Cardiac septum (tissue), 1 donor: ENCODE data around the gene NOA1. TPM values are rescaled to one million over a fixed set of nuclear protein-coding genes. Genes with fewer than 3 reads are reported as not detected.
"Not testable (repeated sequence)": the region's sequence is repeated elsewhere in the genome, so short reads cannot be mapped to it uniquely, and the experiment has no call there.

ENCODE experiments used
- DNase-seq: peaks from one replicate; pipeline ENCODE4 v3.0.0-alpha.2; 2020; ENCODE audit warnings: low spot score
- intact Hi-C: fragments of 100-400 bp; cut with DNase I; formaldehyde crosslinking; loops from one replicate; pipeline ENCODE4 v1.14.0; 2022
- total RNA-seq: library from RNA; stranded (reverse); fragmentation: NEBNext Ultra II Directional; extraction: Animal tissue kit (Norgen Biotek cat#: 25700); gene quantifications from one replicate; pipeline ENCODE4 v1.2.1, GENCODE V29; 2021
- donor health status: DM: no; HTN: no; CAD: no.

The NOA1 gene
- total RNA-seq, 1 donor from 2014 or later = 8.4 TPM

DNA sequence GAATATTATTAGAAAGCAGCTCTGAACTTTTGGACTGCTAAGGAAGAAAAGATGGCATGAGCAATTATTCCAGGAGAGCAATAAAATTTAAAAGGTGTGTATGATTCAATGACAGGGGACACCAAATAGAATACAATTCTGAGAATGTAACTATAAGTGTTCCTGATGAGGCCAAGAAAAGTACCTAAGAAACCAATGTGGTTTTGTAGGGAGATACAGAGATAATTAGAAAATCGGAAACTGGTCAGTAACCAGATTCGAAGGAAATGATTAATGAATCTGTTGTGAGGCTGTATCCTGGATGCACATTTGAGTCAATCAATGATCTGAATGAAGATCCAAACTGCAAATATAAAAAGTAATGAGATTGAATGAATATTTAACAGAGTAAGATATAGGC, 6.0 kb downstream of the NOA1 start:
- intact Hi-C loops = no loop called here

DNA sequence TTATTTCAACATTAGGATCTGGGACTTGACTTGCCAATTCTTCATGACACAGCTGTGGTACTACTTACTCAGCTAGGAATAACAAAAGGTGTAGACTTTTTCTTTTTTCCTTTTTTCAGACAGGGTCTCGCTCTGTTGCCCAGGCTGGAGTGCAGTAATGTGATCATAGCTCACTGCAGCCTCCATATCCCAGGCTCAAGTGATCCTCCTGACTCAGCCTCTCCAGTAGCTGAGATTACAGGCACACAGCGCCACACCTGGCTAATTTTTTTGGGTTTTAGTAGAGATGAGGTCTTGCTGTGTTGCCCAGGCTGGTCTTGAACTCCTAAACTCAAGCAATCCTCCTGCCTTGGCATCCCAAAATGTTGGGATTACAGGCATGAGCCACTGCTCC, 16.3 kb downstream of the NOA1 start:
- DNase-seq = no peak
- intact Hi-C loops = no loop called here

More for the DNA sequence above, 6.0 kb downstream of the NOA1 start:
- DNase-seq = no peak

DNA sequence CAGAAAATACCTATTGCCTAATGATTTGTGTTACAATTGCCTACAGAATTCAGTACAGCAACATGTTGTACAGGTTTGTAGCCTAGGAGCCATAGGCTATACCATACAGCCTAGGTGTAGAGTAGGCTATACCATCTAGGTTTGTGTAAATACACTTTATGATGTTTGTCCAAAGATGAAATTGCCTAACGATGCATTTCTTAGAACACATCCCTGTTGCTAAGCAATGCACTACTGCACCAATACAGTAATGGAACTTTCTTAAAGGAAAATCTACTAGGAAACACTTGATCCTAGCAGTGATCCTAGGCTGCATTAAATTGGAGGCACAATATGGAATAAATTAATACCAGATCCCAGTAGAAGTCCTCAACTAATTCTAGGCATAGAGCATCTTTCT, 18.3 kb downstream of the NOA1 start:
- intact Hi-C loops = loop anchor here (5.0 kb wide), 1 partner anchor 52 kb away; the partner anchor contains the start of gene REST
- DNase-seq = no peak

DNA sequence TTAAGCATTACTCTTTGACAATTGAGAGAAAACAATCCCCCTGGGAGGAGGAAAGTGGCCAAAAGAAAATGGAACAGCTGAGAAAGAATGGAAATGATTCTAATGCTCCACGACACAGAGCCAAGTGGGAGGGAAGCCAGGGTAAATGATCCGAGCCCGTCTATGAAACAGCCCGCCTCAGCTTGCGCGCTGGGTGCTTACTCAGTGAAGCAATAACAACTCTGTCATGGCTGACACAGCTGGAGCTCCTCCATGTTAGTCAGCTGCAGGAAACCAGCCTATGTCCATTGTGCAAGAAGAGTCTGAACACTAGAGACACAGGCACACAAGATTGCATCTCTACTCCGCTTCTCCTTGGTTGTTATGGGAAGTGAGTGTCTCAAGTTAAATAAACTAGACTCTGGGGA, 19.3 kb downstream of the NOA1 start:
- DNase-seq = peak; percentile 86
- intact Hi-C loops = loop anchor here (5.0 kb wide), 1 partner anchor 51 kb away; the partner anchor contains the start of gene REST

DNA sequence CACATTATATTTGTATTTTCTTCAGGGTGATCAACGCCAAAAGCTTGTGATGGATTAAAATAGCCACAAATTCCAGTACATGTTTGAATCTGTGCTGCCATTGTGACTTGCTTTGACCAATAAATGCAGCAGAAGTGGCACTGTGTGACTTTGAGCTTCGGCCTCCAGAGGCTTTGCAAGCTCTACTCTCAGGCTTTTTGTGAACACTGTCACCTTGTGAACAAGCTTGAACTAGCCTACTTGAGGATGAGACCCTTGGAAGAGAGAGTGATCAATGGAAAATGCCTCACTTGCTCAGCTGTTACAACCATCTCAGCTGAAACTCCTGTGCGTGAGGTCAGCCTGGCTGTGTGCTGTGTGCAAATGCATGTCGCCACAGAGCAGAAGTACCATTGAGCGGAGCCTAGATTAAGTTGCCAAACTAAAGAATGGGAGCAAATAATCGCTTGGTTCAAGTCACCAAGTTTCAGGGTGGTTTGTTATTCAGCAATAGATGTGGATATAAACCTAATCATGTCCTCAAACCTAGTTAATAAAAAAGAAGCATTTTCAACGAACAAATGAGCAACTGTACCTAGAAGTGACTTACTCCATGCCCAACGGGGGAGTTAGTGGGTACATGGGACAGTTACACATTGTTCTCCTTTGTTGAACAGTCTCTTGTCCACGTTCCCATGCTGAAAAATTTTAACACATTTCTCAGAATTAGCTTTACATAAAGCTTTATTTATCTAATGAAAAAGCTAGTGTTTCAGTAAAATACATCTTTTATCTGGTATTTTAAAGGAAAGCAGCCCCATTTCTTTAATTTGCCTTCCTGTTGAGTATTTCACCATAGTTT, 23.5 kb downstream of the NOA1 start:
- intact Hi-C loops = no loop called here
- DNase-seq = no peak

DNA sequence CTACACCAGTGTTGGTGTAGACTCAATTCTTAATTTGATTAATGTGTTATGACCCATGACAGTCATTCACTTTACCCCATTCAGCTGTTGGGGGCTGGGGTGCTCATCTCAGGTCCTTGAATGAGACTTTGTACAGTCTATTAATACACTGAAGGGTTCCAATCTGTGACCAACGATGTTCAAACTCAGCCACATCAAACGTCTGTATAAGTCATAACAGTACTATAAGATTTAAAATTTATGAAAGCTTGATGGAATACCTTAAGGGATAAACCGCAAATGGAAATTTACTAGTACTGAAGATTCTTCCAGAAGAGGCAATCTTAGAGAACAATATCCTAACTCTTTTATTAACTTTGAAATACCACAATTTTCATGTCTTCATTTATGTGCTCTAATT, 36.0 kb downstream of the NOA1 start:
- intact Hi-C loops = no loop called here
- DNase-seq = no peak

DNA sequence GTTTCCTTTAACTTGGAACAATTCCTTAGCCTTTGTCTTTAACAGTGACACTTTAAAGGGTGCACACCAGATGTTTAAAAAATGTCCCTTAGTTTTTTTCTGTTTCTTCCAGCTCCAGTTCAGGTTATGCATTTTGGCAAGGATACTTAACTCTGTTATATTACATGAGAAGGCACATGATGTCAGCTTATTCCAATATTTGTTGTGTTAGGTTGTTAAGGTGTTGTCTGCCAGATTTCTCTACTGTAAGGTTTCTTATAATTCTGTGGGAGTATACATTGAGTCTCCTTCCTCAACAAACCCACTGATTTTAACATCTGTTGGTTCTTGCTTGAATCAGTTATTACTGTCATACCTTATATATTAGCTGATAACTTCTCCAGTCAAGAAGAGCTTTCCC, 36.4 kb downstream of the NOA1 start:
- no peak for DNase-seq
- intact Hi-C loops = no loop called here

DNA sequence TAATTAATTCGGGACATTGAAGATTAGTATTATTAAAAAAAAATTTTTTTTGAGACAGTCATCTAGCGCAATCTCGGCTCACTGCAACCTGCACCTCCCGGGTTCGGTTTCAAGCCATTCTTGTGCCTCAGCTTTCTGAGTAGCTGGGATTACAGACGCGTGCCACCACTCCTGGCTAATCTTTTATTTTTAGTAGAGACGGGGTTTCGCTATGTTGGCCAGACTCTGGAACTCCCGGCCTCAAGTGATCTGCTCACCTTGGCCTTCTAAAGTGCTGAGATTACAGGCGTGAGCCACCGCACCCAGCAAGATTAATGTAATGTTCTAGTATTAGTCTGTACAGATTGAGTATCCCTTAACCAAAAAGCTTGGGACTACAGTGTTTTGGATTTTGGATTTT, 37.0 kb downstream of the NOA1 start:
- no peak for DNase-seq
- intact Hi-C loops = no loop called here

DNA sequence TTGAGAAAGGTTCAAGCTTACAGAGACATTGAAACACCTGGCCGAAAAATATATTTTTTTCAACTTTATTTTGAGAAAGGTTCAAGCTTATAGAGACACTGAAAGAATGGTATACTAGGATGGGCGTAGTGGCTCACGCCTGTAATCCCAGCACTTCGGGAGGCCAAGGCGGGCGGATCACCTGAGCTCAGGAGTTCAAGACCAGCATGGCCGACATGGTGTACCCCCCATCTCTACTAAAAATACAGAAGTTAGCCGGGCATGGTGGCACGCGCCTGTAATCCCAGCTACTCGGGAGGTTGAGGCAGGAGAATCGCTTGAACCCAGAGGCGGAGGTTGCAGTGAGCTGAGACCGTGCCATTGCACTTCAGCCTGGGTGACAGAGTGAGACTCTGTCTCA, 37.6 kb downstream of the NOA1 start:
- intact Hi-C loops, DNase-seq: not testable (repeated sequence)

DNA sequence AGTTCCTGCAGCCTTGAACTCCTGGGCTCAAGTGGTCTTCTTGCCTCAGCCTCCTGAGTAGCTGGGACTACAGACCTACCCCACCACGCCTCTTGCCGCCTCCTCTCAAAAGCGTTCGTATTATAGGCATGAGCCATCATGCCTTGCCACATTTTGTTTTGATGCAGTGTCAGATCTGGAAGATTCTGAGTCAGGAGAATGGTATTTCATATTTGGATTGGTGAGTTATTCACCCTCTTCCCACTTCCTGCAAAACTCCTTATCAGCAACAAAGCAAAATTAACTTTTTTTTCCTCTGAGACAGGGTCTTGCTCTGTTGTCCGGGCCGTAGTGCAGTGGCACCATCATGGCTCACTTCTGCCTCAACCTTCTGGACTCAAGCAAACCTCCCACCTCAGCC, 40.1 kb downstream of the NOA1 start:
- DNase-seq = no peak
- intact Hi-C loops = no loop called here

DNA sequence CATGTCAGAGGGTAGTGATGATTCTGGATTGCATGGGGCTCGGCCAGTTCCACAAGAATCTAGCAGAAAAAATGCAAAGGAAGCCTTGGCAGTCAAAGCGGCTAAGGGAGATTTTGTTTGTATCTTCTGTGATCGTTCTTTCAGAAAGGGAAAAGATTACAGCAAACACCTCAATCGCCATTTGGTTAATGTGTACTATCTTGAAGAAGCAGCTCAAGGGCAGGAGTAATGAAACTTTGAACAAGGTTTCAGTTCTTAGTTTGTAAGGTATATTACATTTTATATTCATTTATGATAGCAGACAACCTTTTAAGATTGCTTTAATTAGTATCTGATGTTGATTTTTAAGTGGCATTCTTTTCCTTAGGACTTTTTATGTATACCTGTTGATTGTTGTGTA, 45.5 kb downstream of the NOA1 start:
- DNase-seq = no peak
- intact Hi-C loops = no loop called here

DNA sequence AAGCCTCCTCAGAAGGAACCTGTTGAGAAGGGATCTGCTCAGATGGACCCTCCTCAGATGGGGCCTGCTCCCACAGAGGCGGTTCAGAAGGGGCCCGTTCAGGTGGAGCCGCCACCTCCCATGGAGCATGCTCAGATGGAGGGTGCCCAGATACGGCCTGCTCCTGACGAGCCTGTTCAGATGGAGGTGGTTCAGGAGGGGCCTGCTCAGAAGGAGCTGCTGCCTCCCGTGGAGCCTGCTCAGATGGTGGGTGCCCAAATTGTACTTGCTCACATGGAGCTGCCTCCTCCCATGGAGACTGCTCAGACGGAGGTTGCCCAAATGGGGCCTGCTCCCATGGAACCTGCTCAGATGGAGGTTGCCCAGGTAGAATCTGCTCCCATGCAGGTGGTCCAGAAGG, 46.8 kb downstream of the NOA1 start:
- intact Hi-C loops = no loop called here

DNA sequence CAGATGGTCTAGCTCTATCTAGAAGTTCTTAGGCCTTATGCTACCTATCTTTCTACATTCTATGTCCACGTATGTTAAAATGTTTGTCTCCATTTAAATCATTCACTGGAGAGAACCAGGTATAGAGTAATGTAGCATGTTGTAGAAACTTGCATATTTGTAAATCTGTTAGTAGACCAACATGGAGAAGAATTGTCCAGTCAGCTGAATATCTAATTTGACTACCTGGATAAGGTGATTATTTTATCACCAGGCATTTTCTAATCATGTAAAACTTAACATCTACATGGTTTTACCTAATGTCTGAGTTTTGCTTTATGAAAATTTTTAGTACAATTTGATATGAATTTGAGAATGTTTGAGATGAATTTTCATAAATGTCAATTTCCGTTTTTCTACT, 50.2 kb downstream of the NOA1 start:
- no peak for DNase-seq
- intact Hi-C loops = no loop called here

More for the DNA sequence above, 46.8 kb downstream of the NOA1 start:
- no peak for DNase-seq

DNA sequence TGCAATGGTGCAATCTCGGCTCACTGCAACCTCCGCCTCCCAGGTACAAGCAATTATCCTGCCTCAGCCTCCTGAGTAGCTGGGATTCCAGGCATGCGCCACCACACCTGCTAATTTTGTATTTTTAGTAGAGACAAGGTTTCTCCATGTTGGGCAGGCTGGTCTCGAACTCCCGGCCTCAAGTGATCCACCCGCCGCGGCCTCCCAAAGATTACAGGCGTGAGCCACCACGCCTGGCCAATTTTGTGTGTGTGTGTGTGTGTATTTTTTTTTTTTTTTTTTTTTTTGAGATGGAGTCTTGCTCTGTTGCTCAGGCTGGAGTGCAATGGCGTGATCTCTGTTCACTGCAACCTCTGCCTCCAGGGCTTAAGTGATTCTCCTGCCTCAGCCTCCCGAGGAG, 62.4 kb downstream of the NOA1 start:
- intact Hi-C loops, DNase-seq: not testable (repeated sequence)

DNA sequence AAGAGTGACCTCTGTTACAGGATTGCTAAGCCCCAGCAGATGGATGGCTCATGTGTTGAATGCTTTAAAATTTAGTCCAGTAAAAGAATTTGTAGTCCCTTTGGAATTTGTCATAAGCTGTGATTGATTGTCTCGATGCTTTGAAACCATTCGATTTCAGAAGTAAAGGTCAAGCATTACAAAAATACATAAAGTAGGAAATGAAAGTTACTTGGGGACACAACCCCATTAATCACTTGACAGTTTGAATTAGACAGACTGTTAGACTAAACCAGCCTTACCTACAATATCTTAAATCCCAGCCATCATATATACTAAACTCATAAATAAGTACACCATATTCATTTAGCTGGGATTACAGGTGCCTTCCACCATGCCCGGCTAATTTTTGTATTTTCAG, 63.1 kb downstream of the NOA1 start:
- intact Hi-C loops = no loop called here
- no peak for DNase-seq

Other genes starting within 250 kb of the NOA1 start
- not detected for gene SPINK2, start 155.9 kb downstream of the NOA1 start, total RNA-seq
- 33.9 TPM for gene REST, start 69.7 kb downstream of the NOA1 start, total RNA-seq
- gene POLR2B, start 1.3 kb upstream of the NOA1 start, total RNA-seq = 78.3 TPM
- gene IGFBP7, start 132.8 kb upstream of the NOA1 start, total RNA-seq = 739 TPM